K562 (cell line): ENCODE results near the gene DIRAS1. TPM values are rescaled to one million over a fixed set of nuclear protein-coding genes. Genes with fewer than 3 reads are reported as not detected.
A peak's percentile ranks its signal among the peaks of the same experiment; 100 is the strongest.

Experiments used
- ASH1L ChIP-seq: fragments of 450-650 bp; IDR thresholded peaks from 2 replicates; pipeline ENCODE4 v1.6.1; 2018; ENCODE audit warnings: borderline replicate concordance, mild to moderate bottlenecking, low read depth; ENCODE audit not compliant: partially characterized antibody
- ATF6 ChIP-seq: sonication (generic); formaldehyde crosslinking; IDR thresholded peaks from 2 replicates; pipeline ENCODE4 v1.4.0; 2020; ENCODE audit warnings: mild to moderate bottlenecking, missing genetic modification reagents
- ATF7 ChIP-seq: fragments of 450-650 bp; IDR thresholded peaks from 2 replicates; pipeline ENCODE4 v1.7.1; 2014; ENCODE audit warnings: mild to moderate bottlenecking, moderate library complexity
- BRF2 ChIP-seq: IDR thresholded peaks from 3 replicates; pipeline ENCODE4 v1.6.1; 2011; ENCODE audit warnings: borderline replicate concordance, mild to moderate bottlenecking; ENCODE audit not compliant: insufficient read length, insufficient read depth
- E2F8 ChIP-seq: fragments of 450-650 bp; IDR thresholded peaks from 2 replicates; pipeline ENCODE4 v1.7.1; 2018; ENCODE audit warnings: mild to moderate bottlenecking, low read depth; ENCODE audit not compliant: partially characterized antibody
- ESRRA ChIP-seq: fragments of 450-650 bp; IDR thresholded peaks from 2 replicates; pipeline ENCODE4 v1.6.1; 2014; ENCODE audit warnings: low read depth, mild to moderate bottlenecking, moderate library complexity, borderline replicate concordance
- HLTF ChIP-seq: fragments of 450-650 bp; IDR thresholded peaks from 2 replicates; pipeline ENCODE4 v1.6.1; 2016
- KAT8 ChIP-seq: fragments of 450-650 bp; IDR thresholded peaks from 2 replicates; pipeline ENCODE4 v1.6.1; 2016; ENCODE audit warnings: low read depth, mild to moderate bottlenecking
- KHSRP ChIP-seq: fragments of 450-650 bp; IDR thresholded peaks from 2 replicates; pipeline ENCODE4 v1.6.1; 2017
- NFXL1 ChIP-seq: fragments of 450-650 bp; formaldehyde crosslinking; IDR thresholded peaks from 2 replicates; pipeline ENCODE4 v1.4.0; 2021; ENCODE audit warnings: mild to moderate bottlenecking
- PHTF2 ChIP-seq: fragments of 250-450 bp; sonication (Bioruptor Pico); IDR thresholded peaks from 2 replicates; pipeline ENCODE4 v1.5.0; 2021; ENCODE audit warnings: mild to moderate bottlenecking
- RBM34 ChIP-seq: fragments of 200-400 bp; formaldehyde crosslinking; IDR thresholded peaks from 2 replicates; pipeline ENCODE4 v1.6.1; 2018; ENCODE audit warnings: low read length, borderline replicate concordance; ENCODE audit not compliant: insufficient read depth
- YBX1 ChIP-seq: fragments of 450-650 bp; IDR thresholded peaks from 2 replicates; pipeline ENCODE4 v1.7.1; 2016; ENCODE audit warnings: mild to moderate bottlenecking
- ZBTB5 ChIP-seq: fragments of 450-650 bp; IDR thresholded peaks from 2 replicates; pipeline ENCODE4 v1.6.1; 2017; ENCODE audit warnings: antibody characterized with exemption
- ZNF609 ChIP-seq: sonication (generic); formaldehyde crosslinking; IDR thresholded peaks from 2 replicates; pipeline ENCODE4 v1.8.1; 2023; ENCODE audit warnings: missing genetic modification reagents, mild to moderate bottlenecking, borderline replicate concordance
- polyA plus RNA-seq, 8 experiments: library from polyadenylated mRNA; depleted of rRNA in 4 of 8; stranded (reverse) in 5 of 8; unstranded in 3 of 8; fragments of >200 nt; fragmentation: Nextera tagmentation in 2 of 8; fragmentation: Illumina TruSeq in 1 of 8; extraction: Ambion mirVana in 2 of 8; extraction: Trizol in 1 of 8; gene quantifications; 2 replicates each; pipeline versions ENCODE4 v1.2.1 to v1.2.3, GENCODE V29; 2011 to 2014; ENCODE audit warnings: inconsistent platforms in 1 of 8, missing spikeins in 1 of 8
- total RNA-seq, 7 experiments: library from RNA; depleted of rRNA in 6 of 7; stranded (reverse); fragments of >200 nt in 6 of 7; fragmentation: Illumina TruSeq in 2 of 7; extraction: Trizol in 2 of 7; gene quantifications; 2 replicates each; pipeline versions ENCODE4 v1.2.1 to v1.2.3, GENCODE V29; 2011 to 2021; ENCODE audit warnings: low replicate concordance in 1 of 7

DIRAS1 gene
- total and polyA plus RNA-seq, 9 of the 15 experiments (the other 6 are each of a cell fraction or from before 2014, with no cell fraction given) = 0.11 to 12.0 (median 2.9) TPM

- TF ChIP-seq ZNF609 (CRISPR knock-in tag) = peak; percentile 75; the same call in 1 of the 2 replicates
- no peak for TF ChIP-seq NFXL1
- no peak for TF ChIP-seq KAT8
- no peak for TF ChIP-seq YBX1
- TF ChIP-seq RBM34 = no peak
- TF ChIP-seq PHTF2 = no peak
- TF ChIP-seq ESRRA = peak; percentile 71; the same call in 1 of the 2 replicates
- TF ChIP-seq E2F8 = peak; percentile 83
- no peak for TF ChIP-seq BRF2
- peak; percentile 94 for TF ChIP-seq ATF6
- 0 out of 2 replicates have a peak, but pooled peaks have one; percentile 69 for TF ChIP-seq HLTF
- peak; percentile 84 for TF ChIP-seq ASH1L
- TF ChIP-seq KHSRP = no peak
- TF ChIP-seq ZBTB5 = no peak
- peak; percentile 74 for TF ChIP-seq ATF7
Observed at GRCh38 chr19:2739602-2740313, 18.6 kb upstream of the DIRAS1 start, which contains the start of gene SLC39A3 (continued).
